T47D (cell line): ENCODE data around the gene TBC1D24.
A peak's percentile ranks its signal among the peaks of the same experiment; 100 is the strongest.
"Not testable (repeated sequence)": the region's sequence is repeated elsewhere in the genome, so short reads cannot be mapped to it uniquely, and the experiment has no call there.

ENCODE experiments used
- DNase-seq, 2 experiments: peaks; one replicate each; pipeline versions ENCODE4 v3.0.0 to v3.0.0-alpha.2; 2011 to 2012; ENCODE audit warnings: low read depth in 1 of 2, low spot score in 1 of 2
- JUND ChIP-seq: IDR thresholded peaks from 2 replicates; pipeline ENCODE4 v1.6.1; 2012; ENCODE audit warnings: low read depth
- in situ Hi-C: cut with HindIII; loops from 2 replicates; pipeline ENCODE4 v1.10.0; 2016; ENCODE audit warnings: low sequenced_read_pairs, low pct_unique_long_range_greater_than_20kb

TBC1D24 gene

GRCh38 chr16:2472885-2473445 lies 2.0 kb upstream of the TBC1D24 start:
- TF ChIP-seq JUND: no peak
- DNase-seq: no peak
- in situ Hi-C loops: no loop called here

GRCh38 chr16:2473446-2473926 lies 1.4 kb upstream of the TBC1D24 start:
- in situ Hi-C loops: no loop called here
- no peak for DNase-seq
- TF ChIP-seq JUND: no peak

GRCh38 chr16:2473999-2474876 lies 689 bp upstream of the TBC1D24 start:
- TF ChIP-seq JUND: no peak
- in situ Hi-C loops: no loop called here
- peak; percentile 60 to 89 for DNase-seq

- TF ChIP-seq JUND: no peak
- in situ Hi-C loops: no loop called here
- DNase-seq: peak in 1 of 2 experiments; percentile 73
Observed at GRCh38 chr16:2475413-2476344, 752 bp downstream of the TBC1D24 start.

- no peak for DNase-seq
- in situ Hi-C loops: no loop called here
- no peak for TF ChIP-seq JUND
Observed at GRCh38 chr16:2476345-2476720, 1.4 kb downstream of the TBC1D24 start.

- TF ChIP-seq JUND: no peak
- DNase-seq: no peak
- in situ Hi-C loops: no loop called here
Observed at GRCh38 chr16:2476741-2477140, 1.8 kb downstream of the TBC1D24 start.

GRCh38 chr16:2477327-2477726 lies 2.4 kb downstream of the TBC1D24 start:
- no peak for TF ChIP-seq JUND
- in situ Hi-C loops: no loop called here
- DNase-seq: no peak

GRCh38 chr16:2478279-2478678 lies 3.4 kb downstream of the TBC1D24 start:
- no peak for TF ChIP-seq JUND
- no peak for DNase-seq
- in situ Hi-C loops: no loop called here

- in situ Hi-C loops, DNase-seq: not testable (repeated sequence)
Observed at GRCh38 chr16:2479996-2480395, 5.1 kb downstream of the TBC1D24 start.

GRCh38 chr16:2480948-2481347 lies 6.0 kb downstream of the TBC1D24 start:
- no peak for TF ChIP-seq JUND
- in situ Hi-C loops: no loop called here
- no peak for DNase-seq

GRCh38 chr16:2481676-2482075 lies 6.7 kb downstream of the TBC1D24 start:
- DNase-seq: no peak
- no peak for TF ChIP-seq JUND
- in situ Hi-C loops: no loop called here

GRCh38 chr16:2482249-2482648 lies 7.3 kb downstream of the TBC1D24 start:
- in situ Hi-C loops: no loop called here

More at GRCh38 chr16:2482249-2482648, 7.3 kb downstream of the TBC1D24 start:
- TF ChIP-seq JUND: no peak
- no peak for DNase-seq
